ENCODE results near the gene ATP6V1C2. TPM values are rescaled to one million over a fixed set of nuclear protein-coding genes. Genes with fewer than 3 reads are reported as not detected.

Gene ATP6V1C2
- polyA plus RNA-seq, 1 donor from 2014 or later = 0.30 TPM

- H3K9me3 Mint-ChIP-seq = no peaks in the 10 kb centered on the region
- H3K27me3 Mint-ChIP-seq = peaks cover 30% of the 10 kb centered on the region
- peak overlapping the region in 1 of 3 donors; percentile 46 for H3K27ac Mint-ChIP-seq
- H3K4me3 Mint-ChIP-seq = peak overlapping the region in 2 of 4 donors; percentile 57 to 83
- peaks cover 1% of the 10 kb centered on the region for H3K36me3 Mint-ChIP-seq
- H3K4me1 Mint-ChIP-seq = peaks cover 2 to 8% (median 5%) of the 10 kb centered on the region in 3 donors
These were observed 110.9 kb downstream of the ATP6V1C2 start for GRCh38 chr2:10832203-10832936.

- Mint-ChIP-seq H3K27me3 (peaks cover 34% of the 10 kb centered on the region), H3K9me3 (no peaks in the 10 kb centered on the region), H3K4me1 (peaks cover 2 to 6% (median 5%) of the 10 kb centered on the region in 3 donors), H3K27ac (no peak overlapping the region), H3K4me3 (no peak overlapping the region), H3K36me3 (peaks cover 1% of the 10 kb centered on the region)
These were observed 111.6 kb downstream of the ATP6V1C2 start for GRCh38 chr2:10833021-10833420.

- Mint-ChIP-seq H3K4me3 (no peak overlapping the region), H3K4me1 (peaks cover 2 to 5% (median 5%) of the 10 kb centered on the region in 3 donors), H3K36me3 (peaks cover 1% of the 10 kb centered on the region), H3K27ac (no peak overlapping the region), H3K27me3 (peaks cover 37% of the 10 kb centered on the region), H3K9me3 (no peaks in the 10 kb centered on the region)
These were observed 112.7 kb downstream of the ATP6V1C2 start for GRCh38 chr2:10834068-10834655.

Other genes starting within 250 kb of the ATP6V1C2 start
- gene NOL10, start 31.7 kb upstream of the ATP6V1C2 start, polyA plus RNA-seq = 18.8 TPM
- 135 TPM for gene PDIA6, start 91.2 kb downstream of the ATP6V1C2 start, polyA plus RNA-seq
- gene KCNF1, start 190.3 kb downstream of the ATP6V1C2 start, polyA plus RNA-seq = not detected

All from IgD-negative memory B cell (primary cell).